Fibroblast of the aortic adventitia (primary cell): Measurements from ENCODE around the gene GDF10. TPM values are rescaled to one million over a fixed set of nuclear protein-coding genes. Genes with fewer than 3 reads are reported as not detected.

Experiments used
- DNase-seq: peaks from one replicate; pipeline ENCODE4 v3.0.0-alpha.2; 2010; ENCODE audit warnings: low read depth
- H3K4me3 ChIP-seq: 2 replicates; pipeline ENCODE4 v1.5.1; 2011; ENCODE audit warnings: low read depth, mild to moderate bottlenecking, control low read depth, low read length, moderate library complexity
- CTCF ChIP-seq: IDR thresholded peaks from 2 replicates; pipeline ENCODE4 v1.5.1; 2011; ENCODE audit warnings: mild to moderate bottlenecking, low read length, control low read depth, inconsistent platforms; ENCODE audit not compliant: insufficient read depth
- total RNA-seq: library from RNA; depleted of rRNA; stranded (reverse); fragments of >200 nt; gene quantifications from 2 replicates; pipeline ENCODE4 v1.2.3, GENCODE V29; 2012; ENCODE audit warnings: low replicate concordance

The GDF10 gene
- total RNA-seq, 1 donor: 11.1 TPM

- no peak for DNase-seq
- H3K4me3 ChIP-seq: no peak overlapping the region
- no peak for TF ChIP-seq CTCF
Measured at GRCh38 chr10:47260505-47261111, 39.4 kb upstream of the GDF10 start.

DNA sequence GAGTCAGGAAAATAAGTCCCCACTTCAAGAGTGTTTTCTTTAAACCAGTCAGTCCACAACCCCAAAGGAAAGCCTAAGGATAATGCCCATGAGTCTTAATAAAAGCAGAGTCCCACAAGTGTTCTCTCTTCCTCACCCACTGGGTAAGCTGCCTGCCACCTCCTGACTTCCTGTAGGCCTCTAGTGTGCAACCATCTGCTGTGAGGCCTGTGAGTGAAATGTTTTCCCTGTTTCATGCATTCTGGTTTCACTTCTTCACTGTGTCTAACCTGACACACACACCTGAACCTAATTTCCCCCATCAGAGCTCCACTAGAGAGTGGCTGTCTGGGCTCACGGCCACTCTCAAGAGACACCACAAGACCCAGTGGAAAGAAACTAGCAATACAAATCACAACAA is 38.9 kb upstream of the GDF10 start:
- no peak overlapping the region for H3K4me3 ChIP-seq
- no peak for DNase-seq
- no peak for TF ChIP-seq CTCF

DNA sequence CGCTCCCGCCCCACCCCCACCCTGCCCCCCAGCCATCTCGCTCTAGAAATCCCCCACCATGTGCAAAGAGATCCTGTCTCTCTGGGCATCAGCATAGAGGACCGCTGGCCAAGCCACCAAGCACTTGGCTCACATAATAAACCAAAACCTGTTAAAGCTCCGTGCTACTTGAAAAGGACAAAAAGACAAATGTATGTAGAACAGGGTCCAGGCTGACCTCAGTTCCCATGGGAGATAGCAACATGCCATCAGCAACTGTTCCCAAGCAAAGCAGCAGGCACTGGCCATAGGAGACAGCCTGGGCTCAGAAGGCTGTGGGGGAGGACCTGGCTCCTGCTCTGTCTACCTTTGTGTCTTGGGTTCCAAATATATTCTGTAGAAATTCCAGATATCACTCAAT is 38.4 kb upstream of the GDF10 start:
- TF ChIP-seq CTCF: no peak

DNA sequence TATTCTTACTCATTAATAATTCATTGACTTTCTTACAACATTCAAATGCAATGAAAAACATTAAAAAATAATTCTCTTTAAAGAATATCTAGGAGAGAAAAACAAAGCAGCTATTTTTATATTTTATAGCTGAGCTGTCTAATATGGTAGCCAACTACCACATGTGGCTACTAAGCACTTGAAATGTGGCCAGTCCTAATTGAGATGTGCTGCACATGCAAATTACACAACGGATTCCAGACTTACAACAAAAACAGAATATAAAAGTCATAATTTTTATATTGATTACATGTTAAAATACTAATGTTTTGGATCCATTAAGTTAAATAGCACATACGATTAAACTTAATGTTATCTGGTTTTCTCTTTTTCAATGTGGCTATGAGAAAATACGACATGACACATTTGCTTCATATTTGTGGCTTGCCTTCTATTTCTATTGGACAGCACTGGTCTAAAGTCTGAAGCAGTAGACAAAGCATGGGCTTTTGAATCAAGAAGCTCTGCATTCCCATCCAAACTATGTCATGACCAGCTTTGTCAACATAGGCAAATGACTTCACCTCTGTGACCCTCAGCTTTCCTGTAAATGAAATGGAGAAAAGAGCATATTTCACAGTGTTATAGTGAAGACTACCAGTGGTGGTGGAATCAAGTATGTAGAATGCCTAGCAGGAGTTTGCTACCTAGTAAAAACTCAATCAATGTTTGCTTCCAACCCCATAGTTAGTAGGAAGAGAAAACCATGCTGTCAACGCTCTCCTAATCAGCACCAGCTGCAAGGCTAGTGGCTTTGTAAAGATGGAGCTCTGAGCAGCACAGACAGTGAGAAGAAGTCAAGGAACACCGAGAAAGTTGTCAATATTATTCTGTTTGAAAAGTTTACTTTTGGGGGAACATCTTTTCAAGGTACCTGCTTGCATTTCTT is 37.1 kb upstream of the GDF10 start:
- TF ChIP-seq CTCF: no peak
- DNase-seq: peak; percentile 39
- H3K4me3 ChIP-seq: no peak overlapping the region

More for the DNA sequence above, 38.4 kb upstream of the GDF10 start:
- no peak for DNase-seq
- no peak overlapping the region for H3K4me3 ChIP-seq

GRCh38 chr10:47264797-47265281 is 35.2 kb upstream of the GDF10 start:
- TF ChIP-seq CTCF: no peak
- DNase-seq: no peak
- no peak overlapping the region for H3K4me3 ChIP-seq

DNA sequence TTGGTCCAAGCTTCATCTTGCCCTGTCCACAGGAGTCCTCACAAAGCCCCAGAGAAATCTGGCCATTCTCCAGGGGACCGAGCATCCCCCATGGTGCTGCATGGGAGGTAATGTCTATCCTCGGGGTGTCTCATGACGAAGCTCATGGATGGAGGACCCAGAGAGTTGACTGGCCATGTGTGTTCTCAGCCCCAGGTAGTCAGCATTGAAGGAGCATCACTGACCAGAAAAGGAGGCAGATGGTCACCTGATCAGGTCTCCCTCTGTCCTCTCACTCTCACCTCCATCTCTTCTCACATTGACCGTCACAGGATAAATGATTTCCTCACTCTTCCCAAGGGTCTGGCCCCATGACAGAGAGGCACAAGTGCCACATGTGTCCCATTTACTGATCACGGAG is 33.4 kb upstream of the GDF10 start:
- DNase-seq: no peak
- no peak overlapping the region for H3K4me3 ChIP-seq
- no peak for TF ChIP-seq CTCF
